GM10248 (cell line): Measurements from ENCODE around the gene ZC3H7A.

Source experiments
- CTCF ChIA-PET: fragments of 300-600 bp; sonication (Branson Sonifier 250); formaldehyde crosslinking; extraction: SDS; loops from one replicate; lab custom pipeline; 2021; ENCODE audit warnings: antibody characterized with exemption; lab: Yijun Ruan, JAX
- POLR2A ChIA-PET: fragments of 350-650 bp; sonication (Branson Sonifier 250); formaldehyde crosslinking; extraction: SDS; loops from one replicate; lab custom pipeline; 2020; ENCODE audit warnings: antibody characterized with exemption; lab: Yijun Ruan, JAX
- DNase-seq: peaks from one replicate; pipeline ENCODE4 v3.0.0; 2012; ENCODE audit errors: extremely low spot score
- CTCF ChIP-seq: IDR thresholded peaks from 2 replicates; pipeline ENCODE4 v1.5.1; 2012; ENCODE audit warnings: mild to moderate bottlenecking, low read depth; ENCODE audit errors: extremely low read depth, missing control alignments, control extremely low read depth

ZC3H7A gene

GRCh38 chr16:11711662-11712061, 85.4 kb downstream of the ZC3H7A start:
- DNase-seq: no peak
- ChIA-PET CTCF (interaction anchor here (0.9 to 2.1 kb wide), 6 partner anchors 10 to 748 kb away, joined by 3 to 10 read pairs (median 4); no protein-coding TSS in a partner anchor), POLR2A (no interaction called here)
- TF ChIP-seq CTCF: no peak

GRCh38 chr16:11708421-11708820, 88.6 kb downstream of the ZC3H7A start:
- no peak for TF ChIP-seq CTCF
- ChIA-PET CTCF (interaction anchor here (1.2 to 1.3 kb wide), 2 partner anchors 18 to 31 kb away, joined by 3 to 5 read pairs; no protein-coding TSS in a partner anchor), POLR2A (no interaction called here)
- no peak for DNase-seq

- DNase-seq: no peak
- TF ChIP-seq CTCF: no peak
- CTCF ChIA-PET: interaction anchor here (1.2 to 1.3 kb wide), 3 partner anchors 17 to 452 kb away, joined by 3 to 5 read pairs (median 3); partner anchors contain the start of gene SOCS1
- POLR2A ChIA-PET: no interaction called here
These were observed 89.3 kb downstream of the ZC3H7A start for GRCh38 chr16:11707679-11708197.

DNA sequence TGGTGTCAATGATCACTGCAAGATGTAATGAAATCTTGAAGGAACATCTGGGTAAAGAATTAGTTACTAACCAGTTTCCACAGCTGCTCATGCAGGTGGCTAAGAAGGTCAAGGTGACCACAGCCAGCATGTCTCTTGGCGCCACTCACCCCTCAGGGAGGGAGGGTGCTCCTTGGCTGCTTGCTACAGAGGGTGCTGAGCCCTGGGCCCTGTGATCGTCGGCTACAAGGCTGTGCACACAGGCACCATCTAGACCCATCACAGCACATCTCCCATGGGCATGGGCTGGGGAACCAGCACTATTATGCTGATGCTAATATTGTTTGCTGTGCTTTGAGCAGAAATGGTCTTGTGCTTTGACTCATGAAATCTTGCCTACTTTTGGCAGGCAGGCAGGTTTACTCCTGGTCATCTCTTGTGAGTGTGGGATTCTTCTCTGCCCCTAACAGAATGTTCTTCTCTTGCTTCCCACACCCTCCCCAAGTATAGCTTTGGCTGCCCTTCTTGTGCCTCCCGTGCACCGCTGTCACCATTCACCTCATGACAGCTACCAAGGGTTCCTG, 90.8 kb downstream of the ZC3H7A start:
- DNase-seq: no peak
- TF ChIP-seq CTCF: no peak
- ChIA-PET POLR2A (no interaction called here), CTCF (interaction anchor here (0.6 to 2.5 kb wide), 4 partner anchors 9 to 451 kb away, joined by 3 to 16 read pairs (median 3); partner anchors contain the start of genes SOCS1 and TXNDC11)

- POLR2A ChIA-PET: no interaction called here
- TF ChIP-seq CTCF: no peak
- no peak for DNase-seq
- CTCF ChIA-PET: interaction anchor here (2.5 kb wide), 1 partner anchor 10 kb away, joined by 16 read pairs; no protein-coding TSS in a partner anchor
These were observed 91.6 kb downstream of the ZC3H7A start for GRCh38 chr16:11705311-11706025.
